HCEC 1CT (cell line): ENCODE data around the gene NRL.
"Not testable (repeated sequence)": the region's sequence is repeated elsewhere in the genome, so short reads cannot be mapped to it uniquely, and the experiment has no call there.

Experiments
- DNase-seq: peaks from one replicate; pipeline ENCODE4 v3.0.0-alpha.2; 2017

NRL gene

DNA sequence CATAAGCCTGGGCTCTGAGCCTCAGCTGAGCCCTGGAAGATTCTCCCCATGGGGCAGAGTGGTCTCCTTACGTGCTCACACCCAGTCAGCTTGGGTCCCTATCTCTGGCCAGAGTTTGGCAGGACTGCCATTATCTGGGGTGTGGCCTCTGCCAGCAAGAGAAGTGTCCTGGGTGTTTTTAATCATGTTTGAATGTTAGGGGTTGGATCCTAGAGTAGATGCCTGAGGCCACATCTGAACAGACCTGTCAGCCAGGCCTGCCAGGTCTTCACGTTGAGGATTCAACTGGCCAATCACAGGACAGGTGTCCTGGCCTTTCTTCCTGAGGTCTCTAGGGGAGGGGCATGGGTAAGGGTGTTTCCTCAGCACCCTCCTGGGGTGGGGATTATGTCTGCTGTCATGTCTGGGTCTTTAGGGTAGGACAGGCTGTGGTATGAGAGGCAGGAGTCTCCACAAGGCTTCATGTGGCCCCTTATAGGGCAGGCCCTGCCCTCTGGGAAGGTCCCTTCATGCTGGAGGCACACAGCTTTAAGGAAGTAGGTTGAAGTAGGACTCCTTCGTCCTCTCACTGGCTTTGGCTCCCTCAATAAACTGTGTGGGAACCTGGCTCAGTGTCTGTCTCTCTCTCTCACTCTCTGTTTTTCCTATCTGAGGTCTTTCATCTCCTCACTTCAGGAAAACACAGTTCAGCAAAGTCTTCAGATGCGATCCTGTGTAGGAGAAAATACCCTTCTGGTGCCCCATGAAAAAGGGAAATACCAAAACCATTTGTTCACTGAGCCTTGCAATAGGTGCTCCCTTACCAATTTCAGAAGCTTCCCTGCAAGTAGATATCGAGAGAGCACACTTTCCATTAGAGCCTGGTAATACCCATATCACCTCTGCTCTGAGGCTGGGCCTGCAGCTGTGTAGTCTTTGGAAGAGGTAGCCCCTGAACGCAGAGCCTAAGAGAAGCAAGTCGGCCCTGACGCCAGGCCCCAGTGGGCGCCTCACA lies 9.0 kb upstream of the NRL start:
- no peak for DNase-seq

GRCh38 chr14:24122898-24123297 lies 8.1 kb upstream of the NRL start:
- DNase-seq, result no peak

DNA sequence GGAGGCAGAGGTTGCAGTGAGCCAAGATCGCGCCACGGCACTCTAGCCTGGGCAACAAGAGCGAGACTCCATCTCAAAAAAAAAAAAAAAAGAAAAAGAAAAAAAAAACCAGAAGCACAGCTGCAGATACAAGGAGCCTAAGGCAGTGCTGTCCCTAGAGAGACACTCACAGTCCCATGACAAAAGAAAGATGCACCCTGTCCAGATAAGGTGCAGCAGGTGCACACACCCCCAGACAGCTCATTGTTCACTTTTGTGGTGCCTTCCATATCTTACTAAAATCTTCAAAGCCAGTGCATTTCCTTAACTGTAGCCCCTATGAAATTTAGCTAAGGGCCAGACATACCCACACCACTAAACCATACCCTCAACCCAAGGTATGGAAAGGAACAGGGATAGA lies 7.7 kb upstream of the NRL start:
- DNase-seq, result no peak

GRCh38 chr14:24121210-24121609 lies 6.5 kb upstream of the NRL start:
- no peak for DNase-seq

- no peak for DNase-seq
Observed at GRCh38 chr14:24119691-24120090, 4.9 kb upstream of the NRL start.

- DNase-seq, result no peak
Observed at GRCh38 chr14:24117179-24117578, 2.4 kb upstream of the NRL start.

GRCh38 chr14:24116128-24116814 lies 1.5 kb upstream of the NRL start:
- no peak for DNase-seq

DNA sequence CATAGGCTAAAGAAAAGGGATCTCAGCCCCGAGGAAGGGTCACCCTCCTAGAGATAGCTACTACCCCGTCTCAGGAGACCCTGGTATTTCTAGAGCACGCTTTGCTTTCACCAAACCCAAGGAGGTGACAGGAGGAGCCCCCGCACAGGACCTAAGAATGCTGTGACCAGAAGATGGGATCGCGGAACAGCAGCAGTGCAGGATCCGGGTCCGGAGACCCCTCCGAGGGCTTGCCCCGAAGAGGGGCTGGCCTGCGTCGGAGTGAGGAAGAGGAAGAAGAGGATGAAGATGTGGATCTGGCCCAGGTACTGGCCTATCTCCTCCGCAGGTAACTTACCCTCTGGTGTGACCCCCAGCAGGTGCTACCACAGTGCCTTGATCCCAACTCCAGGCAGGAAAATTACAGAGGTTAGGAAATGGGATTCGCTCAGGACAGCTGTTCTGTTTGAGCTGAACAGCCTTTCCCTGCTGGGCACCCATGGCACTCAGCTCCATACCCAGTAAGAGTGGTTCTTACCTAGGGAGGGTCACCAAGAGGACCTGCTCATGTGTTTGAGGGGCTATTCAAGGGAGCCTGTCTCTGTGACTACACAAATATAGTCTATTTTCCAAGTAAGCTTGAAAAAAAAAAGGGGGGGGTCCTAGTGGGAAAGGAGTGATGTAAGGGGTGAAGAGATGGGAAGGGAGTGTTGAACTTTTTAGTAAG lies 826 bp upstream of the NRL start:
- no peak for DNase-seq

DNA sequence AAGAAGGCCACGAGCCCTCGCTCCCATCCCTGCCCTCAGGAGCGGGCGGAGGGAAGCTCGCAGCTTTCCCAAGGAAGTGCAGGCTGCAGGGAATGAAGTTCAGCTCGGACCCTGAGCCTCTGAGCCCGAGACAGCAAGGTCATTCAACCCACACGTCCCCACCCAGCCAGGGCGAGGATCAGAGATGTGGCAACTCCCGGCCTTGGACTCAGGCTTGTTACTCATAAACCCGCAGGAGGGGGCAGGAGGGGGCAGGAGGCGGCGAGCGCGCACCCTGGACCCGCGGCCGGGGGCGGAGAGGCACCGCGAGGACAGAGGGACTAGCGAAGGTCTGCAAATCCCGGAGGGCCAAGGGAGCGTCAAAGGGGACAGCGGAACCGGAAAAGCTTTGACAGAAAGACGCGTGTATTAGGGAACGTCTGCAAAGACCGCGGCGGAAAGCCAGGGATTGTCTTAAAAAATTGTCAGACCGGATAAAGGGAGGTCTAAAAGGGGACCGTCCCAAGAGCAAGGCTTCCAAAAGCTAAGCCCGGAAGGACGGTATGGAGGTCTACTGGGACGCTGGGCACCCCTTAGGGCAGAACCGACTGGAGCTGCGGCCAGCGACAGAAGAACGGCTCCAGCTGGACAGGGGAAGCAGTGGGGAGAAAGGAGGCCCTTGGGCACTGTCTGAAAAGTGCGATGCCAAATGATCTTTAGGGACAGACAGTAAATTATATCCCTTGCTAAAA lies 783 bp downstream of the NRL start:
- DNase-seq, result peak; percentile 90

GRCh38 chr14:24113379-24113800 lies 1.4 kb downstream of the NRL start:
- peak; percentile 1 for DNase-seq

- no peak for DNase-seq
Observed at GRCh38 chr14:24110523-24110922, 4.2 kb downstream of the NRL start.

DNA sequence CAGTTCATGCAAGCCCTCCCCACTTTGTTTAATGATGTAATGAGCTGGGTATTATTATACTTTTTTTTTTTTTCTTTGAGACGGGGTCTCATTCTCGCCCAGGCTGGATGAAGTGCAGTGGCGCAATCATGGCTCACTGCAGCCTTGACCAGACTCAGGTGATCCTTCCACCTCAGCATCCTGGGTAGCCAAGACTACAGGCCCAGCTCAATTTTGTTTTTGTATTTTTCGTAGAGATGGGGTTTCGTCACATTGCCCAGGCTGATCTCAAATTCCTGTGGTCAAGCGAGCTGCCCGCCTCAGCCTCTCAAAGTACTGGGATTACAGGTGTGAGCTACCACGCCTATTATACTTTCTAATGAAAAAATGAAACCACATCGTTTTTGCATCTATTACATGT lies 4.7 kb downstream of the NRL start:
- no peak for DNase-seq

- DNase-seq, result no peak
Observed at GRCh38 chr14:24108336-24108874, 6.3 kb downstream of the NRL start.

GRCh38 chr14:24106672-24107271 lies 8.0 kb downstream of the NRL start:
- DNase-seq, result no peak

- not testable (repeated sequence) for DNase-seq
Observed at GRCh38 chr14:24105609-24106239, 9.0 kb downstream of the NRL start.

- no peak for DNase-seq
Observed at GRCh38 chr14:24103451-24103850, 11.3 kb downstream of the NRL start.

GRCh38 chr14:24102357-24103048 lies 12.2 kb downstream of the NRL start:
- DNase-seq, result no peak

- no peak for DNase-seq
Observed at GRCh38 chr14:24100982-24101494, 13.7 kb downstream of the NRL start.

GRCh38 chr14:24100197-24100981 lies 14.4 kb downstream of the NRL start:
- no peak for DNase-seq
